A549 (cell line): ENCODE data around the gene SPACA7. TPM values are rescaled to one million over a fixed set of nuclear protein-coding genes. Genes with fewer than 3 reads are reported as not detected.

Experiments
- ATAC-seq, 2 experiments: fragments of 200-7000 bp in 1 of 2; fragments of >200 bp in 1 of 2; cut with Nextera tagmentation in 1 of 2; cut with Tn5 transposase in 1 of 2; 3 replicates each; pipeline versions ENCODE4 v1.8.0 to v1.9.1; 2018 to 2020; ENCODE audit warnings: mild to moderate bottlenecking in 1 of 2, moderate library complexity in 1 of 2
- CTCF ChIA-PET: fragments of 300-600 bp; sonication (Branson Sonifier 250); formaldehyde crosslinking; extraction: SDS; loops from one replicate; lab custom pipeline; 2021; ENCODE audit warnings: antibody characterized with exemption, inconsistent platforms; lab: Yijun Ruan, JAX
- POLR2A ChIA-PET: fragments of 350-600 bp; formaldehyde crosslinking; extraction: SDS; loops from one replicate; lab custom pipeline; 2021; ENCODE audit warnings: antibody characterized with exemption, inconsistent platforms; lab: Yijun Ruan, JAX
- DNase-seq, 2 experiments: peaks; one replicate each; pipeline versions ENCODE4 v3.0.0 to v3.0.0-alpha.2; 2011 to 2016; ENCODE audit warnings: low read depth in 1 of 2, low spot score in 1 of 2
- FAIRE-seq: peaks from 2 replicates; lab custom pipeline; 2011; peaks lifted over from hg19 to GRCh38; lab: Jason Lieb, UNC
- H3K27ac ChIP-seq, 2 experiments: fragments of >200 bp; sonication (Bioruptor Twin); formaldehyde crosslinking; 3 replicates each; pipeline ENCODE4 v1.5.1; 2016 to 2017
- H3K4me1 ChIP-seq: fragments of >200 bp; sonication (Bioruptor Twin); formaldehyde crosslinking; 3 replicates; pipeline ENCODE4 v1.6.1; 2016
- H3K4me2 ChIP-seq: fragments of >200 bp; sonication (Bioruptor Twin); formaldehyde crosslinking; 3 replicates; pipeline ENCODE4 v1.6.1; 2016
- H3K4me3 ChIP-seq: fragments of >200 bp; sonication (Bioruptor Twin); formaldehyde crosslinking; 3 replicates; pipeline ENCODE4 v1.5.1; 2016
- H3K9me3 ChIP-seq: fragments of >200 bp; sonication (Bioruptor Twin); formaldehyde crosslinking; 3 replicates; pipeline ENCODE4 v1.6.1; 2016
- CEBPB ChIP-seq, 2 experiments: fragments of >200 bp in 1 of 2; sonication (Bioruptor Twin) in 1 of 2; formaldehyde crosslinking in 1 of 2; IDR thresholded peaks; 2 replicates each; pipeline ENCODE4 v1.6.1; 2012 to 2016
- CHD2 ChIP-seq: fragments of 150-350 bp; IDR thresholded peaks from 2 replicates; pipeline ENCODE4 v1.6.1; 2014; ENCODE audit warnings: low read length; ENCODE audit not compliant: partially characterized antibody
- FOSB ChIP-seq: fragments of 250-450 bp; sonication (Bioruptor Pico); IDR thresholded peaks from 2 replicates; pipeline ENCODE4 v1.5.0; 2020; ENCODE audit warnings: mild to moderate bottlenecking, moderate library complexity
- GATA3 ChIP-seq: IDR thresholded peaks from 2 replicates; pipeline ENCODE4 v1.6.1; 2012; ENCODE audit warnings: borderline replicate concordance
- HDAC2 ChIP-seq: fragments of 200-600 bp; sonication (generic); IDR thresholded peaks from 2 replicates; pipeline ENCODE4 v1.6.1; 2016
- HES2 ChIP-seq: fragments of >200 bp; sonication (Bioruptor Twin); formaldehyde crosslinking; IDR thresholded peaks from 2 replicates; pipeline ENCODE4 v1.6.1; 2016
- HOXB13 ChIP-seq: fragments of 250-450 bp; sonication (Bioruptor Pico); IDR thresholded peaks from 2 replicates; pipeline ENCODE4 v1.5.0; 2020; ENCODE audit warnings: low read depth, mild to moderate bottlenecking, moderate library complexity
- HOXB5 ChIP-seq: fragments of 250-450 bp; sonication (Bioruptor Pico); IDR thresholded peaks from 2 replicates; pipeline ENCODE4 v1.5.0; 2020; ENCODE audit warnings: mild to moderate bottlenecking, moderate library complexity
- JUN ChIP-seq, 2 experiments: fragments of >200 bp; sonication (Bioruptor Twin); formaldehyde crosslinking; IDR thresholded peaks; 2 replicates in 1 of 2; 3 replicates in 1 of 2; pipeline ENCODE4 v1.6.1; 2016 to 2017
- MAFK ChIP-seq: fragments of 450-650 bp; IDR thresholded peaks from 2 replicates; pipeline ENCODE4 v1.6.1; 2014; ENCODE audit not compliant: partially characterized antibody
- MAZ ChIP-seq: fragments of 150-350 bp; IDR thresholded peaks from 2 replicates; pipeline ENCODE4 v1.6.1; 2014; ENCODE audit warnings: antibody characterized with exemption, low read depth, low read length, borderline replicate concordance
- MYC ChIP-seq: IDR thresholded peaks from 2 replicates; pipeline ENCODE4 v1.6.1; 2012; ENCODE audit warnings: mild to moderate bottlenecking, inconsistent platforms, low read length, improper control_type of control experiment, borderline replicate concordance
- POLR2AphosphoS2 ChIP-seq: conservative IDR thresholded peaks from 2 replicates; pipeline ENCODE4 v1.6.1; 2012; ENCODE audit warnings: low read length, improper control_type of control experiment, inconsistent platforms
- SMC3 ChIP-seq: fragments of >200 bp; sonication (Bioruptor Twin); formaldehyde crosslinking; IDR thresholded peaks from 3 replicates; pipeline ENCODE4 v1.6.1; 2018; ENCODE audit warnings: inconsistent platforms
- ZC3H11A ChIP-seq: fragments of 450-650 bp; IDR thresholded peaks from 2 replicates; pipeline ENCODE4 v1.6.1; 2014; ENCODE audit warnings: antibody characterized with exemption, mild to moderate bottlenecking
- WGBS: methylation state at CpG from one replicate; pipeline ENCODE4 v1.1.6; 2017; ENCODE audit errors: missing lambda C conversion rate; 5-methylcytosine and 5-hydroxymethylcytosine counted together
- polyA plus RNA-seq, 4 experiments: library from polyadenylated mRNA; depleted of rRNA in 3 of 4; stranded (reverse); fragments of >200 nt; fragmentation: RNase III in 1 of 4; extraction: RNeasy Plus Mini Kit Qiagen cat#74134 plus additional on column Dnase treatment in 1 of 4; gene quantifications; 2 replicates in 3 of 4; 3 replicates in 1 of 4; pipeline ENCODE4 v1.2.3, GENCODE V29; 2011 to 2017
- TF ChIP-seq, protein P1 (sequence below): fragments of 250-450 bp; sonication (Bioruptor Pico); IDR thresholded peaks from 2 replicates; pipeline ENCODE4 v1.5.0; 2021; ENCODE audit warnings: mild to moderate bottlenecking, moderate library complexity, borderline replicate concordance
- TF ChIP-seq, protein P2 (sequence below): fragments of >200 bp; sonication (Bioruptor Twin); formaldehyde crosslinking; IDR thresholded peaks from 3 replicates; pipeline ENCODE4 v1.5.1; 2016
- TF ChIP-seq, protein P3 (sequence below): fragments of 250-450 bp; sonication (Bioruptor Pico); IDR thresholded peaks from 2 replicates; pipeline ENCODE4 v1.5.0; 2020; ENCODE audit warnings: low read depth, mild to moderate bottlenecking, moderate library complexity
- TF ChIP-seq, protein P4 (sequence below): fragments of 450-650 bp; IDR thresholded peaks from 2 replicates; pipeline ENCODE4 v1.6.1; 2014; ENCODE audit warnings: antibody characterized with exemption

The SPACA7 gene
- polyA plus RNA-seq, 2 of the 4 experiments (the other 2 are of a cell fraction), result not detected

DNA sequence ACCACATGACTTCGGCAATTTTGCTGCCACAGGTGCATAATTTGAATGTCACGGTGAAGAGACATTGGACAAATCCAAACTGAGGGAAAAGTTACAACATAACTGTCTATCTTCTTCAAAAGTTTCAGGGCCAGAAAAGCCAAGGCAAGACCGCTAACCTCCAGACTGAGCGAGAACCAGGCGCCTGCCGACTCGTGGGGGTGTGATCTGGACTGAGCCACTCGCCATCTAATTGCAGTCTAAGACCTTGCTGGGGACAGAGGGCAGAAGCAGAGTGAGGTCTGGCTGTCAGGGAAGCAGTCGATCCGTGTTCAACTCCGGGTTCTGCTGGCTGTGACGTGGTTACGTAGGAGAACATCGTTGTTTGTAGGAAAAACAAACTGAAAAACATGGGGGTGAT is 88.6 kb downstream of the SPACA7 start:
- Histone ChIP-seq H3K27ac (no peak overlapping the region), H3K4me1 (no peaks in the 10 kb centered on the region), H3K9me3 (no peaks in the 10 kb centered on the region), H3K4me3 (no peak overlapping the region), H3K4me2 (no peak overlapping the region)
- POLR2A ChIA-PET, result no interaction called here
- CTCF ChIA-PET, result no interaction called here
- TF ChIP-seq MAFK, result no peak
- TF ChIP-seq, protein P1, sequence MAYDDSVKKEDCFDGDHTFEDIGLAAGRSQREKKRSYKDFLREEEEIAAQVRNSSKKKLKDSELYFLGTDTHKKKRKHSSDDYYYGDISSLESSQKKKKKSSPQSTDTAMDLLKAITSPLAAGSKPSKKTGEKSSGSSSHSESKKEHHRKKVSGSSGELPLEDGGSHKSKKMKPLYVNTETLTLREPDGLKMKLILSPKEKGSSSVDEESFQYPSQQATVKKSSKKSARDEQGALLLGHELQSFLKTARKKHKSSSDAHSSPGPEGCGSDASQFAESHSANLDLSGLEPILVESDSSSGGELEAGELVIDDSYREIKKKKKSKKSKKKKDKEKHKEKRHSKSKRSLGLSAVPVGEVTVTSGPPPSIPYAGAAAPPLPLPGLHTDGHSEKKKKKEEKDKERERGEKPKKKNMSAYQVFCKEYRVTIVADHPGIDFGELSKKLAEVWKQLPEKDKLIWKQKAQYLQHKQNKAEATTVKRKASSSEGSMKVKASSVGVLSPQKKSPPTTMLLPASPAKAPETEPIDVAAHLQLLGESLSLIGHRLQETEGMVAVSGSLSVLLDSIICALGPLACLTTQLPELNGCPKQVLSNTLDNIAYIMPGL (CRISPR knock-in tag), result no peak
- TF ChIP-seq, protein P2, sequence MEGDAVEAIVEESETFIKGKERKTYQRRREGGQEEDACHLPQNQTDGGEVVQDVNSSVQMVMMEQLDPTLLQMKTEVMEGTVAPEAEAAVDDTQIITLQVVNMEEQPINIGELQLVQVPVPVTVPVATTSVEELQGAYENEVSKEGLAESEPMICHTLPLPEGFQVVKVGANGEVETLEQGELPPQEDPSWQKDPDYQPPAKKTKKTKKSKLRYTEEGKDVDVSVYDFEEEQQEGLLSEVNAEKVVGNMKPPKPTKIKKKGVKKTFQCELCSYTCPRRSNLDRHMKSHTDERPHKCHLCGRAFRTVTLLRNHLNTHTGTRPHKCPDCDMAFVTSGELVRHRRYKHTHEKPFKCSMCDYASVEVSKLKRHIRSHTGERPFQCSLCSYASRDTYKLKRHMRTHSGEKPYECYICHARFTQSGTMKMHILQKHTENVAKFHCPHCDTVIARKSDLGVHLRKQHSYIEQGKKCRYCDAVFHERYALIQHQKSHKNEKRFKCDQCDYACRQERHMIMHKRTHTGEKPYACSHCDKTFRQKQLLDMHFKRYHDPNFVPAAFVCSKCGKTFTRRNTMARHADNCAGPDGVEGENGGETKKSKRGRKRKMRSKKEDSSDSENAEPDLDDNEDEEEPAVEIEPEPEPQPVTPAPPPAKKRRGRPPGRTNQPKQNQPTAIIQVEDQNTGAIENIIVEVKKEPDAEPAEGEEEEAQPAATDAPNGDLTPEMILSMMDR, result no peak
- no peak for ATAC-seq
- FAIRE-seq, result no peak
- 75% methylated on average over 10 of the region's 14 CpGs for WGBS
- DNase-seq, result no peak

GRCh38 chr13:112465251-112466131 is 89.3 kb downstream of the SPACA7 start:
- ATAC-seq (no peak), FAIRE-seq (no peak), DNase-seq (no peak)
- ChIA-PET POLR2A (no interaction called here), CTCF (no interaction called here)
- Histone ChIP-seq H3K4me2 (no peak overlapping the region), H3K4me3 (no peak overlapping the region), H3K27ac (no peak overlapping the region), H3K4me1 (no peaks in the 10 kb centered on the region), H3K9me3 (no peaks in the 10 kb centered on the region)
- WGBS, result 61% methylated on average over 35 of the region's 35 CpGs
- TF ChIP-seq HDAC2, result no peak
- no peak for TF ChIP-seq ZC3H11A
- TF ChIP-seq CEBPB (IDR thresholded peaks at IDR 0.05), result no peak
- no peak for TF ChIP-seq HOXB5
- TF ChIP-seq JUN (IDR thresholded peaks at IDR 0.05), result no peak
- no peak for TF ChIP-seq GATA3
- TF ChIP-seq, protein P1 (CRISPR knock-in tag), result no peak

DNA sequence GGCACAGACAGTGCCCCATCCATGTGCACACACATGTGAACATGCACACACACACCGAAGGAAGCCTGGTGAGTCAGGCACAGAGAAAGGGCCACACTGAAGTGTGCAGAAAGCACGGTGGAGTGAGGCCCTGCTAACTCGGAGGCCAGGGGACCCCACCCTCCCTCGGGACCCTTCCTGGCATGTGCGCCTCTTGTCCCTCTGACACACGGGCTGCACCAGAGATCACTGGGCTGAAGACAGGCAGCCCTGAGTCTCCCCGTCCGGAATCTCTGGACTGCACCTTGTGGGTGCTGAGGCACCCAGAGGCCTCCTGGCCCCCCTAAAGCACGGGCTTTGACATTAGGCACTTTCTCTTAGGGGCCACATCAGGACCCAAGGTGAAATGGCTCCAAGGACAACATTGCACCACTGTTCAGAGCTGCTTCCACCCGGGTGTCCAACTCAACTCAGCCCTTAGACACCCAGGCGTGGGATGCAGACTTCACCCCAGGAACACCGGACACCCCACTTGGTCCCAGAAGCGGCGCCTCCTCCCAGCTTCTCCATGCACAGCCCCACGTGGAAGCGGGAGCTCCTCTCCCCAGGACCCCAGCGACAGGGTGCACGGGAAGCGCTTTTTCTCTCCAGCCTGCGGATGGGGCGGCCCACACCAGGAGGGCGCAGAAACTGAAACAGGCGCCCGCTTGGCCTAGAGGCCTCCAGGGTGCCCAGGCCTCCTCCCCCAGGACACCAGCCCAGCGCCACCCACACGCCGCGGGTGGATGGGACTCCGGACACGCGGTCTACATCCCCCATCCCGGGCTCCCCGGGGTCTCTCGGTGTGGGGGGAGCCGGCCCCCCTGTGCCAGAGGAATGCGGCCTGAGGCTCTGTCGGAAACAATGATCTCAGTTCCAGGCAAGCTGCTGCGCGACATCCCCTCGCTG is 90.2 kb downstream of the SPACA7 start:
- Histone ChIP-seq H3K27ac (no peak overlapping the region), H3K4me2 (no peak overlapping the region), H3K4me3 (no peak overlapping the region), H3K4me1 (no peaks in the 10 kb centered on the region), H3K9me3 (no peaks in the 10 kb centered on the region)
- FAIRE-seq, result no peak
- 63% methylated on average over 14 of the region's 40 CpGs for WGBS
- no peak for ATAC-seq
- POLR2A ChIA-PET, result no interaction called here
- DNase-seq, result no peak
- CTCF ChIA-PET, result no interaction called here
- TF ChIP-seq JUN (IDR thresholded peaks at IDR 0.05) (no peak), HOXB13 (no peak), CHD2 (no peak), MAZ (no peak), MYC (no peak), GATA3 (no peak), SMC3 (no peak), POLR2AphosphoS2 (no peak), HES2 (no peak), FOSB (CRISPR knock-in tag) (no peak)
- TF ChIP-seq, protein P3, sequence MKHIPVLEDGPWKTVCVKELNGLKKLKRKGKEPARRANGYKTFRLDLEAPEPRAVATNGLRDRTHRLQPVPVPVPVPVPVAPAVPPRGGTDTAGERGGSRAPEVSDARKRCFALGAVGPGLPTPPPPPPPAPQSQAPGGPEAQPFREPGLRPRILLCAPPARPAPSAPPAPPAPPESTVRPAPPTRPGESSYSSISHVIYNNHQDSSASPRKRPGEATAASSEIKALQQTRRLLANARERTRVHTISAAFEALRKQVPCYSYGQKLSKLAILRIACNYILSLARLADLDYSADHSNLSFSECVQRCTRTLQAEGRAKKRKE, result no peak
- TF ChIP-seq, protein P1 (CRISPR knock-in tag), result no peak
- TF ChIP-seq, protein P4, sequence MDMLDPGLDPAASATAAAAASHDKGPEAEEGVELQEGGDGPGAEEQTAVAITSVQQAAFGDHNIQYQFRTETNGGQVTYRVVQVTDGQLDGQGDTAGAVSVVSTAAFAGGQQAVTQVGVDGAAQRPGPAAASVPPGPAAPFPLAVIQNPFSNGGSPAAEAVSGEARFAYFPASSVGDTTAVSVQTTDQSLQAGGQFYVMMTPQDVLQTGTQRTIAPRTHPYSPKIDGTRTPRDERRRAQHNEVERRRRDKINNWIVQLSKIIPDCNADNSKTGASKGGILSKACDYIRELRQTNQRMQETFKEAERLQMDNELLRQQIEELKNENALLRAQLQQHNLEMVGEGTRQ, result no peak
